DMS 273 (cell line): ENCODE measurements around the gene ASTN1.
A peak's percentile ranks its signal among the peaks of the same experiment; 100 is the strongest.

Experiments
- DNase-seq: peaks from one replicate; lab custom pipeline; 2025; ENCODE audit not compliant: unreplicated experiment; lab: John Stamatoyannopoulos, UW

Gene ASTN1

DNA sequence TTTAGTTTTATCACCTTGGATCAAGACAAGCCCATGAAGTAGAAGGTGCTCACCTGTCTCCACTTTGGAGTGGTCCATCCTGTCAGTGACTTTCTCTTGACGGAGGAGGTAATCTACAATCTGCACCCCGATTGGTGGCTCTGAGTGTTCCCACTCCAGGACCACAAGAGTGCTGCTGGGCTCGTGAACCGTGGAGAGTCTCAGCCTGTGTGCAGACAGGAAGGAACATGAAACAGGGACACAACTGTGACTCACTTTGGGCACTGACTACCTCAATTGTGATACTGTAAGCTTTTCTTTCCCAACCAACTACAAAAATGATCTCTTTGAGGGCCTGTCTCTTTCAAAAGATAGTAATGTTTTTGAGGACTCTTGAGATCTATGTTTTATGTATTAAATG lies 280.2 kb downstream of the ASTN1 start:
- no peak for DNase-seq

- peak; percentile 92 for DNase-seq
Observed at GRCh38 chr1:176880955-176881595, 283.4 kb downstream of the ASTN1 start.

DNA sequence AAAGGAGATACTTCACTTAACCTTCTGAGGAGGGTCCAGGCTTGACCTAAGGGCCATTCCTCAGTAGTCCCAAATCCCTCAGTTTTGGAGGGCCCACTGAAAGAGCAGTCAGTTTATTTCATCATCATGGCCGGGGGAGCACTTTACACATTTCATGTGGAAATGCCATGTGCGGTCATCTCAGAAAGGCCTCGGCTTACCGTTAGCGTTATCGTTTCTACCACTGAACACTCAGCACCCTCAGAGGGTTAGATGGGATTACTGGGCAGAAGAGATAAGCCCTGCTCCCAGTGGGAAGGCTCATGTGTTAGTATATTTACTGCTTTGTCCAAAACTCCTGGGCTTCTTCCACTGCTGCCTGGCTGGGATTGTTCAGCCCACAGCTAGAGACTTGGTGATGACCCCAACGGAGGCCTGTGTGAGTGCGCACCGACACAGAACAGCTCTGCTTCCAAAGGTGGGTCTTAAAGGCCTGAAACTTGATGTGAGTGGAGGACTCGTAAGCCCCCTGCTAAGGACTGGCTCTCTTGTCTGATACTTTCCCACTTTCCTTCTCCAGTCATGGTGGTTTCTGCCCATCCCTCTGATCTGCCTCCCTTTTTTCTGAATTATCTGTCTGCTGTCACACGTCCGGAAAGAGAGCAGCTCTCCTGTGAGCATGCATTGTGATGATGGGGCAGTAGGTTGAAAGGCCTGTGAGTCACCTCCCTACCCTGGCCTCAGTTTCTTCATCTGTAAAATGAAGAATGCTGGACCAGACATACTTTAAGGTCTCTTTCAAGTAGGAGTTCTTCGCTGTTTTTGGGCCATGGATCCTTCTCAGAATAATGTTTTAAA lies 284.5 kb downstream of the ASTN1 start:
- no peak for DNase-seq

DNA sequence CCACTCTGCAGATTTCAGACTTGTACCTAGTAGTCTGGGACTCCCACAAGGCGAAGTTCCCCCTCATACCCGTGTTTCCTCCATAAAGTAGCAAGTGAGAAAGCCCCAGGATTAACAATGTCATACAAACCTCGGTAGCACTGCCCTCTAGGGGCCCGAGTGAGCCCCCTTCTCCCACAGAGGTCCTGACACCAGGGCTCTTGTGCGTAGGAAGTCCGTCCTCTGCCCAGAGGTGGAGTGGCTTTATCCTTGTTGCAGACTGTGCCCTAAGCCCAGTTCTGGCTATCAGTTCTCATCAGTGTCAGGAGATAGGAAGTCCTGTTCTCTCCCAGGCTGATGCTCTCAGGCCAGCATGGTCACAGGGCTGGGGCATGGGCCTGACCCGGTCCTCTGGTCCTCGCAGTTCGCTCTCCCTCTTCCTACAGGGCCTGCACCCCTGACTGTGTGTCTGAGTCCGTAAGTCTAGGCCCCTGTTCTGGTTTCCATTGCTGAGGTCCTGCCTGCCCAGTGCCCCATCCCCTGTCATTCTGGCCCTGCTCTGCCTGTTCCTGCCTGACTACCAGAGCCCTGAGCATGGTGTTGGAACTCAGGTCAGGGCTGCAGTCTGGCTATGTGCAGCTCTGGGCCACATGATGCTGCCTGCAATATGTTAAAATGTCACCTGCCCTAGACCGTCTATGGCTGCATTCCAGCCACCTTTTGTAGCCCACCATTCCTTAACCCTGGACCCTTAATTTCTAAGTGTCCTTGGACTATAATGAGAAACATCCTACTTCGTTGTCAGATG lies 285.6 kb downstream of the ASTN1 start:
- peak; percentile 25 for DNase-seq

- no peak for DNase-seq
Observed at GRCh38 chr1:176877557-176877956, 287.0 kb downstream of the ASTN1 start.

DNA sequence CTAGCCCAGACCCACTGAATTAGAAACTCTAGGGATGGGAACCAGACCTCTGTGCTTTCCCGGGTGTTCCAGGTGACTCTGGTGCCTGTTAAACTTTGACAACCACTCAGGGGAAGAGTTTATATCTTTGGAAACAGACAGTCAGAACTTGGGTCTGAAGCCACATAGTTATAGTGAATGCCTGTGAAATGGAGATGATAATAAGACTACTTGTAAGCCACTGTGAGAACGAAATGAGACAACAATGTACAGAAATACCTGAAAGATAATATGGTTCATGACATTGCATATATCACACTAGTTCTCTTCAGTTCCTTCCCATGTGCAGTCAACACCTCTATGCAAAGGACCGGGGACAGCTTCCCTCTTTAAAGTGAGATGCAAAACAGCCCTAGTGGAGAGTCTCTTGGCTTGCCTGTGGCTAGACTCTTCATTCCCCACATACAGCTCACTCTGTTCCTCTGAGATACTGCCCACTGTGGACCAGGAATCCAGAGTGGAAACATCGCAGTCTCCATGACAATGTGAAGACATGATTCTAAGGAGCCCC lies 287.5 kb downstream of the ASTN1 start:
- no peak for DNase-seq

GRCh38 chr1:176869577-176869976 lies 294.9 kb downstream of the ASTN1 start:
- DNase-seq, result no peak

- no peak for DNase-seq
Observed at GRCh38 chr1:176866011-176866714, 298.3 kb downstream of the ASTN1 start.

DNA sequence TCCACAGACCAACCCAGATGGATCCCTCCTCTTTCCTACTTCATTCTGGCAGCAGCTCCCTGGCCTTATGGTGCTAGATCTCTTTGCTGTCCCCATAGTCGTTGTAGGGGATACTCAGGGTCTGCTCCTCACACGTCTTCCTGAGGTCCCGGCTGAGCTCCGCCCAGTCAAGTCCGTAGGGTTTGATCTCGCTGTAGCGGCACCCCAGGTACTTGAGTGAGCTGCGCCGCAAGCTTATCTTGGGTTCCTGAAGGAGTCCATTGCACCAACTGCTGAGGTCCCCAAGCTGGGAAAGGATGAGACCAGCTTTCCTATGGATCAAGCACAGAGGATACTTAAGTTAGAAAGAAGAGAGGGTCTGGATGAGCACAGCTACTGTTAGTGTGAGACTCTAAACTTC lies 300.3 kb downstream of the ASTN1 start:
- no peak for DNase-seq

DNA sequence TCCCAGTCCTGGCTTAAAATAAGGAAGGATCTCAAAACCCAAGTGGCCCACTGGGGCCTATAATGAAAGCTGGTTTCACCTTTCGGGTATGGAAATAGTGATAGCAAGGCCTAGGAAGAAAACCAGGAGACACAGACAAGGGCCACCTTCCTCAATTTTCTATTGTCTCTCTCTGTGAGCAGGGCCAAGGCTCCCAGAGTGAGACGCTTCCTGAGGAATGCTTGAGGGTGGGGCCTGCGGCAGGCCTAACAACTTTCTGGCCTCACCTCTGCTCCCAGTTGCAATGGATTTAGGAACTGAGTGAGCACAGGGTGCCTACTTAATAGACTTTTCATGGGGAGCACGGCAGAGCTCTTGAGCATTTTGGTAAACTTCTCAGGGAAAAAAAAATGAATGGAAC lies 300.9 kb downstream of the ASTN1 start:
- no peak for DNase-seq

GRCh38 chr1:176858433-176858916 lies 306.0 kb downstream of the ASTN1 start:
- no peak for DNase-seq

- DNase-seq, result no peak
Observed at GRCh38 chr1:176857632-176858031, 306.9 kb downstream of the ASTN1 start.

DNA sequence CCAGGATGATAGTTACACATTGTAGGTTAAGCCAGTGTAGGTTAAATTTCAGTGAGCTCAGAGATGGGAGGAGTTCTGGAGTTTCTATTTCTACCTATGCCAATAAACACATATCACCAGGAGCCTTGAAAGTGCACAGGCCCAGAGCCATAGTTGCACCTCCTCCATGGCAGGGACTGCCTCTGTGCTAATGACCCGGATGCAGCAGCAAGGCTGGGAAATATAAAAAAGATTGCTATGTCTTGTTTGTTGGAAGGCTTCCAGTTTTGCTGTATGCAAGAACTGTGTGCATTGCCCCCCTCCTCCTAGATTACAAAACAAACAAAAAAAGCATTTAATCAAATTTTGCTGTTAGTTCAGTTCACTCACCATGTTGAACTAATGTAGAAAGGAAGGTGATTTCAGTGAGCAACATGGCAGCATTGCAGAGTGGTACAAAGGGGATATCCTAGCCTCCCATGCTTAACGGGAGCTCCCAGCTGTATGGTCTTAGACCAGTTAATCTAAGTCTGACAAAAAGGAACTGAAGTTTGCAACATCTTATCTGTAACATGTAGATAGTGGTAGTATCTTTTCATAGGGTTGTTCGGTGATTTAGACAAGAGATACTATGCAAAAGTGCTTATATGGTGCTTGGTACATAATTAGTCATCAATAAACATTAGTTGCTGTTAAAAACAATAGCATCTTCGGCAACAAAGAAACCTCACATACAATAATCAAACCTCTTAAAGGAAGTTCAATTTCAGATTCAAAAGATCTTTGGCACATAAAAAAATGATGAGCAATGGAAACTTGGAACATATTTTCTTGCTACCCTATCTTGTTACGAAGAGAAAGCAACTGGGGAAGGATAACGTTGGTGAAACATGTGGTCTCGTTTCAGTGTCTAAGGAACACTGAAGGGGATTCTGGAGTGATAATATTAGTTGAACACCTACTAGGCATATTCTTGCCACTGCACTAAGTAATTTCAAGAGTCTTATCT lies 309.5 kb downstream of the ASTN1 start:
- no peak for DNase-seq

DNA sequence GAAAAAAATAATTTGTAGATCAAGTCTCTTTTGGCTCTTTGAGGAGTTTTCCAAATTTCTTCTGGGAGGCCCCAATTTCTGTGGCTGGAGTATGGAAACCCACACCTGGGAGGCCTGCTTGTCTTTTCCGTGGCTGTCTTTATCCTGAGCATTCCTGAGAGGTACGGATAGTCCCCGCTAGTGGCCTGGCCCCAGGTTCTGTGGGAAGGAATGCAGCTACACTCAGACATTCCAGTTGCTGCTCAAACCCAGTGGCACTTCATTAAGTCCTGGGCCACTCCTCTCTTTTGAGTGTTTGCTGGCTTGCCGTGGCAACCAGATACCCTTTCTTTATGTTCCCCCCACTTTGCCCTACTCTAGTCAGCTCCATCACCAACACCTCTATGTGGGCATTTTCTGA lies 310.4 kb downstream of the ASTN1 start:
- DNase-seq, result no peak

DNA sequence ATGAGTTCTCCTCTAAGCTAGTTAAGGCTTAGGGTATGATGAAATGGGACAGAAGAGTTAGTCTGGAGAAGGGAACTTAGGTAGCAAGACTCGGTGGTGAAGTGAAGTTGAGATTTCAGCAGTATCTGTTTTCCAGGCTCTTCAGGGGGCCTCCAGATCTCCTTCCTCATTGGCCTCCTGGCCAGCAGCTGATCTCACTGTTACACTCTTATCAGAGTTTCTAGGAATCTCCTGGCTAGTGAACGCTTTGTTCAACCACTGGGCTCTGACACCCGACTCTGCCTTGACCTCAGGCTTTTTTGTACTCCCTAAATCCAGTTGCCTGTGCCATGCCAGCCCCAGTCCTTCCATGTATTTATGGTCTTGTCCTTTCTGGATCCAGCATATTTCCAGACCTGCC lies 311.0 kb downstream of the ASTN1 start:
- DNase-seq, result no peak

DNA sequence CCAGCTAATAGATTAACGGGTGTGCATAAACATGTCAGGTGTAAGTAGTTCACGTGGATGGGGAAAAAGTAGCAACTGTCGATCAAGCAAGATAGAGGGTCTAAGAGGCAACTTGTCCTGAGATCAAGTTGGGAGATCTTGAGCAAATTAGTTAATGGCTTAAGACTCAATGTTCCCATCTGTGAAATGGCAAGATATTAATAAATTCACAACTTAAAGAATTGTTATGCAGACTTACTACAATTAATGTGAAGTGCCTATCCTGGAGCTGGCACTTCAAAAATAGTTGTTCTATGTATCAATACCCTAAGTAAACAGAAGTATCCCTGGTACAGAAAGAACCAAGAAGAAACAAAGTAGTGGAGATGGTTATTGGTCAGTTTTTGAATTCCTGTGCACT lies 312.4 kb downstream of the ASTN1 start:
- DNase-seq, result no peak

DNA sequence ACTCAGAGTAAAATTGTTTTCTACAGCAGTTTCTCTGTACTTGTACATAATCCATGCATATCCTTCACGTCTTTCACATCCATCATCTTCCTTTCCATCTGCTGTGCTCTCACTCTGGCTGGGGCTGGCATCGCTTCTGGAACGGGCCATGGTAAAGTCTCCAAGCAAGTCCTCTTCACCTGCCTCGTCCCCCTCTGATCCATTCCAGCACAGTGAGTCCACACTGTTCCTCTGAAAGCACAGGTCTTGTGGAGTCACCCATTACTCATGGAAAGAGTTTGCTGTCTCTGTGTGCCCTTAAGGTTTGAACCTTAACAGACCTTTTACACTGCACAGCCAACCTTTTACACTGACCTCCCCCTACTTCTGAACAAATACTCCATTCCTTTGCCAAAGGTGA lies 313.6 kb downstream of the ASTN1 start:
- no peak for DNase-seq

- DNase-seq, result no peak
Observed at GRCh38 chr1:176849281-176849680, 315.2 kb downstream of the ASTN1 start.

- peak; percentile 75 for DNase-seq
Observed at GRCh38 chr1:176847052-176847451, 317.5 kb downstream of the ASTN1 start.
